Esophagus muscularis mucosa (tissue), 4 donors: ENCODE data around the gene TMEM8B. TPM values are rescaled to one million over a fixed set of nuclear protein-coding genes. Genes with fewer than 3 reads are reported as not detected.
A peak's percentile ranks its signal among the peaks of the same experiment; 100 is the strongest.

ENCODE experiments used
- DNase-seq: peaks from one replicate; pipeline ENCODE4 v3.0.0-alpha.2; 2017; ENCODE audit errors: extremely low spot score
- H3K27ac ChIP-seq, 4 donors: fragments of 200-600 bp; sonication (generic); replicated peaks in 1 of 4; 1 replicate in 3 of 4; 2 replicates in 1 of 4; pipeline ENCODE4 v1.5.1; 2016 to 2019; ENCODE audit warnings: mild to moderate bottlenecking in 1 of 4
- H3K27me3 ChIP-seq, 4 donors: fragments of 200-600 bp; sonication (generic); one replicate each; pipeline versions ENCODE4 v1.5.1 to v1.6.0; 2016 to 2019
- H3K36me3 ChIP-seq, 4 donors: fragments of 200-600 bp; sonication (generic); one replicate each; pipeline ENCODE4 v1.5.1; 2016 to 2019
- H3K4me1 ChIP-seq, 4 donors: fragments of 200-600 bp; sonication (generic); one replicate each; pipeline ENCODE4 v1.5.1; 2016 to 2019
- H3K4me3 ChIP-seq, 4 donors: fragments of 200-600 bp; sonication (generic); 1 replicate in 2 of 4; 2 replicates in 2 of 4; pipeline ENCODE4 v1.5.1; 2016 to 2019; ENCODE audit warnings: mild to moderate bottlenecking in 4 of 4, moderate library complexity in 1 of 4
- H3K9me3 ChIP-seq, 4 donors: fragments of 200-600 bp; sonication (generic); 1 replicate in 3 of 4; 2 replicates in 1 of 4; pipeline ENCODE4 v1.5.1; 2016 to 2019
- EP300 ChIP-seq: sonication (generic); formaldehyde crosslinking; IDR thresholded peaks from one replicate; pipeline ENCODE4 v1.6.1; 2017; ENCODE audit warnings: antibody characterized with exemption
- POLR2A ChIP-seq: fragments of 450-650 bp; IDR thresholded peaks from one replicate; pipeline ENCODE4 v1.6.1; 2017; ENCODE audit warnings: antibody characterized with exemption, moderate library complexity, mild to moderate bottlenecking, low read depth
- POLR2AphosphoS5 ChIP-seq, 2 donors: sonication (generic); formaldehyde crosslinking; IDR thresholded peaks; one replicate each; pipeline ENCODE4 v1.6.1; 2017; ENCODE audit warnings: antibody characterized with exemption in 2 of 2
- WGBS: methylation state at CpG from one replicate; pipeline ENCODE4 v1.1.5; 2018; 5-methylcytosine and 5-hydroxymethylcytosine counted together
- intact Hi-C: fragments of 100-400 bp; cut with DNase I; formaldehyde crosslinking; loops from one replicate; pipeline ENCODE4 v1.15.1; 2023
- total RNA-seq, 4 donors: library from RNA; depleted of rRNA; stranded (reverse); fragments of >200 nt; gene quantifications; one replicate each; pipeline versions ENCODE4 v1.1.0 to v1.2.1, GENCODE V29; 2016
- TF ChIP-seq, protein P1 (sequence below), 3 experiments: fragments of 200-600 bp in 2 of 3; fragments of 450-650 bp in 1 of 3; sonication (generic) in 2 of 3; IDR thresholded peaks; one replicate each; pipeline ENCODE4 v1.5.1; 2017 to 2019; ENCODE audit warnings: antibody characterized with exemption in 3 of 3, mild to moderate bottlenecking in 2 of 3, moderate library complexity in 1 of 3

TMEM8B gene
- total RNA-seq, 4 donors from 2014 or later, result 10.0 to 27.0 (median 20.3) TPM

DNA sequence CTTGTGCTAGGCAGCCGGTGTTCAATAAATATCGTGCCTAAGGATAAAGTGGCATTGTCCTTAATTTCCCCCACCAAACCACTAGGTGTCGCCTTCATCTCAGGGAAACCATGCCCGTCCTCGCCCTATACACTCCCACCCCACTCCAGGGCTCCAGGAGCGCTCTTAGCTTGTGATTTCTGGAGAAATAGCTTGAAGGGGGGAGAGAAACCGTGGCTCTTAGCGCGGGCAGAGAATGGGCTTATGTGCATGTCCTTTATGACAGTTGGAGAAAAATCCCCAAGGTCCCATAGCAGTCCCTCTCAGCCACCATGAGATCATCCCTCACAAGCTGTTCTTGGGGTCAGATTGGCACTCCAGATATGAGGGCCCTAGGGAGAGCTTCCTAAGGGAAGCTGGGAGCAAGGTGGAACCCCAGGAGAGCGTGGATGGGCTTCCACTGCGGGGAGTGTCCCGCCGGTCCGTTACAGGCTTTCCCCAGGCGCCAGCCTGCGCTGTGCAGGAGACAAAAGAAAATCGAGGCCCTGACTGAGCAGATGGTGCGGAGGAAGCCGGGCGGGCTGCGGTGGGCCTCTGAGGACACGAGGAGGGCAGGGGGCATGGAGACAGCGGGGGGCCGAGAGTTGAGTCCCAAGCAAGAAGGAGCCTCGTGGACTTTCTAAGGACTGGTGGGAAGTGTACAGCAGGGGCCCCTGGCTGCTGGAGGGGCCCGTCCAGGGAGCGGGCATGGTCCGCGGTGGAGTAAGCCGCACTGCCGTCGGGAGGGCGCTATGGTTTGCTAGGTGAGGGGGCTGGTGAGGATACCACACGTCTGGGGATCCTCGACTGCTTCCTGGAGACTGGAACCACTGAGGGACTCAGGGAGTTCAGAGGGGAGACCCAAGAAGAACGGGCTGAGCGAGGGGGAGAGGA lies 38.4 kb upstream of the TMEM8B start:
- Histone ChIP-seq H3K9me3 (no peaks in the 10 kb centered on the region), H3K4me1 (peaks cover 28 to 54% (median 53%) of the 10 kb centered on the region in 4 donors), H3K36me3 (no peaks in the 10 kb centered on the region), H3K4me3 (peak overlapping the region; percentile 68 to 82 (median 68)), H3K27me3 (no peaks in the 10 kb centered on the region), H3K27ac (peak overlapping the region; percentile 85 to 91 (median 87))
- no peak for TF ChIP-seq EP300
- TF ChIP-seq POLR2A, result no peak
- peak in 1 of 2 donors; percentile 53 for TF ChIP-seq POLR2AphosphoS5 (IDR thresholded peaks at IDR 0.05)
- TF ChIP-seq, protein P1, sequence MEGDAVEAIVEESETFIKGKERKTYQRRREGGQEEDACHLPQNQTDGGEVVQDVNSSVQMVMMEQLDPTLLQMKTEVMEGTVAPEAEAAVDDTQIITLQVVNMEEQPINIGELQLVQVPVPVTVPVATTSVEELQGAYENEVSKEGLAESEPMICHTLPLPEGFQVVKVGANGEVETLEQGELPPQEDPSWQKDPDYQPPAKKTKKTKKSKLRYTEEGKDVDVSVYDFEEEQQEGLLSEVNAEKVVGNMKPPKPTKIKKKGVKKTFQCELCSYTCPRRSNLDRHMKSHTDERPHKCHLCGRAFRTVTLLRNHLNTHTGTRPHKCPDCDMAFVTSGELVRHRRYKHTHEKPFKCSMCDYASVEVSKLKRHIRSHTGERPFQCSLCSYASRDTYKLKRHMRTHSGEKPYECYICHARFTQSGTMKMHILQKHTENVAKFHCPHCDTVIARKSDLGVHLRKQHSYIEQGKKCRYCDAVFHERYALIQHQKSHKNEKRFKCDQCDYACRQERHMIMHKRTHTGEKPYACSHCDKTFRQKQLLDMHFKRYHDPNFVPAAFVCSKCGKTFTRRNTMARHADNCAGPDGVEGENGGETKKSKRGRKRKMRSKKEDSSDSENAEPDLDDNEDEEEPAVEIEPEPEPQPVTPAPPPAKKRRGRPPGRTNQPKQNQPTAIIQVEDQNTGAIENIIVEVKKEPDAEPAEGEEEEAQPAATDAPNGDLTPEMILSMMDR (IDR thresholded peaks at IDR 0.05), result peak; percentile 83 to 91 (median 85)
- intact Hi-C loops, result loop anchor here (2.0 kb wide), 2 partner anchors 36 to 92 kb away; no protein-coding TSS in a partner anchor
- no peak for DNase-seq
- 39% methylated on average over 29 of the region's 37 CpGs for WGBS

DNA sequence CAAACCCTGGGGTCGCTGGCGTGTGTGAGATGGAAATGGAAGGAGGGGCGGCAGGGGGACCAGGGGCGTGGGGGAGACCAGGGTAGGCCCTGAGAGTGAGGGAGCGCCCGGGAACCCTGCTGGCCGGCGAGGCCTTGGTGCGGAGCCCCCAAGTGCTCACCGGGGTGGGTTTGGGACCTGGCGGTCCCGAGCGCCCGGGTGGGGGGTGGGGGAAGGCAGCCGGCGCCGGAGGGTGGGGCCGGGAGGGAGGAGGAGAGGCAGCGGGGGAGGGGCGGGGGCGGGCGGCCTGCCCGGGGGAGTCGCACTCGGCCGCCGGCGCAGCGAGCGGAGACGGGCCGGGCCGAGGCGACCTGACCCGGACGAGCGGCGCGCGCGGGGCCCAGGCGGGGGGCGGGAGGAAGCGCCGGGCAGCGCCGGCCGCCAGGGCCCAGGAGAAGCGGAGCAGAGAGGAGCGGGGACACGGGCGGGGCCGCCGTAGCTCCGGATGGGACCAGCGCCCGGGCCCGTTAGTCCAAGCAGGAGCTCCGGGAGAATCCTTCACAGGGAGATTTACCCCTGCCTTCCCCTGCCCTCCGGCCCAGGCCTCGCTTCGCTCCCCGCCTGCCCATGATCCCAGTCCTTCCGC lies 37.6 kb upstream of the TMEM8B start, which contains the start of gene NPR2:
TSS of gene NPR2 (plus strand) at position 295 of the 625 bp plus-strand sequence. CDS start 818 bp downstream, outside the sequence.
- DNase-seq, result no peak
- H3K27me3 ChIP-seq, result no peaks in the 10 kb centered on the region
- peak within 1 kb of the TSS; percentile 85 to 91 (median 87) for H3K27ac ChIP-seq
- no peaks in the 10 kb centered on the region for H3K9me3 ChIP-seq
- H3K4me3 ChIP-seq, result peak within 1 kb of the TSS; percentile 68 to 82 (median 68)
- intact Hi-C loops, result loop anchor here (2.0 kb wide), 2 partner anchors 35 to 91 kb away; no protein-coding TSS in a partner anchor
- no peaks in the 10 kb centered on the region for H3K36me3 ChIP-seq
- TF ChIP-seq POLR2AphosphoS5 (IDR thresholded peaks at IDR 0.05) (peak in 1 of 2 donors; percentile 14), POLR2A (no peak), EP300 (no peak)
- TF ChIP-seq, protein P1 (IDR thresholded peaks at IDR 0.05), result no peak
- H3K4me1 ChIP-seq, result peaks cover 28 to 62% (median 57%) of the 10 kb centered on the region in 4 donors
- 3% methylated on average over 13 of the region's 64 CpGs for WGBS

DNA sequence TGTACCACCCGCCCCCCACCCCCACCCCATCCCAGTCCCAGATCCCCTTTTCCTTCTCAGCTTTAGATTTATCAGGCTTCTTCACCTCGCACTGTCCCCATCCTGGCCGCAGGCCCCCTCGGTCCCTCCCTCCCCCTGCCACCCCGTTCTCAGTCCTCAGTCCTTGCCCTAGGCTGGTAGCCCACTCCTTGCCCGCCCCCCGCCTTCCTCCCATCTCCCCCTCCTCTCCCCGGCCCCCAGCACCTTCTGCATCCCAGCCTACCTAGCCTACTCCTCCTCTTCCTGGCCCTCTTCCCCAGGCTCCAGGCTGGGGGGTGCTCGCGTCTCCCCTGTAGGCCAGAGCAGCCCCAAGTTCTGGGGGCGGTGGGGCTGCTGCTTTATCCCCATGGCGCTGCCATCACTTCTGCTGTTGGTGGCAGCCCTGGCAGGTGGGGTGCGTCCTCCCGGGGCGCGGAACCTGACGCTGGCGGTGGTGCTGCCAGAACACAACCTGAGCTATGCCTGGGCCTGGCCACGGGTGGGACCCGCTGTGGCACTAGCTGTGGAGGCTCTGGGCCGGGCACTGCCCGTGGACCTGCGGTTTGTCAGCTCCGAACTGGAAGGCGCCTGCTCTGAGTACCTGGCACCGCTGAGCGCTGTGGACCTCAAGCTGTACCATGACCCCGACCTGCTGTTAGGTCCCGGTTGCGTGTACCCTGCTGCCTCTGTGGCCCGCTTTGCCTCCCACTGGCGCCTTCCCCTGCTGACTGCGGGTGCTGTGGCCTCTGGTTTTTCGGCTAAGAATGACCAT lies 36.8 kb upstream of the TMEM8B start:
- H3K27ac ChIP-seq, result peak overlapping the region; percentile 85 to 91 (median 87)

DNA sequence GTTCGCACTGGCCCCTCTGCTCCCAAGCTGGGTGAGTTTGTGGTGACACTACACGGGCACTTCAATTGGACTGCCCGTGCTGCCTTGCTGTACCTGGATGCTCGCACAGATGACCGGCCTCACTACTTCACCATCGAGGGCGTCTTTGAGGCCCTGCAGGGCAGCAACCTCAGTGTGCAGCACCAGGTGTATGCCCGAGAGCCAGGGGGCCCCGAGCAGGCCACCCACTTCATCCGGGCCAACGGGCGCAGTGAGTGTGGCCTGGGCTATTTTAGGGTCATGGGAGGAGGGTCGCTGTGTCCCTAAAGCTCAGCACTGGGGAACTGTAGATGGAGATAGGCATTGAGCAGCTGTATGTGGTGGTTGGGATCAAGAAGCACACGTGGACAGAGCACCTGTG lies 36.2 kb upstream of the TMEM8B start:
- H3K4me3 ChIP-seq, result peak overlapping the region; percentile 68 to 82 (median 68)
- WGBS, result 91% methylated on average over 11 of the region's 14 CpGs
- intact Hi-C loops, result no loop called here
- H3K27me3 ChIP-seq, result no peaks in the 10 kb centered on the region
- H3K4me1 ChIP-seq, result peaks cover 28 to 64% (median 57%) of the 10 kb centered on the region in 4 donors
- H3K27ac ChIP-seq, result peak overlapping the region; percentile 41 to 91 (median 70)
- TF ChIP-seq, protein P1 (IDR thresholded peaks at IDR 0.05), result no peak
- TF ChIP-seq POLR2AphosphoS5 (IDR thresholded peaks at IDR 0.05), result no peak
- TF ChIP-seq EP300, result no peak
- TF ChIP-seq POLR2A, result no peak
- H3K36me3 ChIP-seq, result no peaks in the 10 kb centered on the region
- DNase-seq, result no peak
- H3K9me3 ChIP-seq, result no peaks in the 10 kb centered on the region

More for the DNA sequence above, 36.8 kb upstream of the TMEM8B start:
- H3K4me1 ChIP-seq, result peaks cover 28 to 64% (median 57%) of the 10 kb centered on the region in 4 donors
- peak overlapping the region; percentile 68 to 82 (median 68) for H3K4me3 ChIP-seq
- intact Hi-C loops, result no loop called here
- 47% methylated on average over 14 of the region's 34 CpGs for WGBS
- H3K27me3 ChIP-seq, result no peaks in the 10 kb centered on the region
- no peak for TF ChIP-seq EP300
- TF ChIP-seq, protein P1 (IDR thresholded peaks at IDR 0.05), result no peak
- DNase-seq, result no peak
- no peaks in the 10 kb centered on the region for H3K9me3 ChIP-seq
- H3K36me3 ChIP-seq, result no peaks in the 10 kb centered on the region
